Measurements from ENCODE around the gene MAPK8. TPM values are rescaled to one million over a fixed set of nuclear protein-coding genes. Genes with fewer than 3 reads are reported as not detected.

The MAPK8 gene
- total RNA-seq, 1 experiment from 2014 or later = 67.5 TPM

- H3K4me2 ChIP-seq = no peak overlapping the region
- ChIA-PET CTCF (no interaction called here), POLR2A (ENCODE audit: unreplicated experiment) (no interaction called here)
- TF ChIP-seq EZH2 (IDR thresholded peaks at IDR 0.05; ENCODE audit: low read depth) = no peak
- no peak for TF ChIP-seq CTCF (conservative IDR thresholded peaks at IDR 0.05)
- BruUV-seq (replicated peaks) = no TSS peak
- no peaks in the 10 kb centered on the region for H3K4me1 ChIP-seq (replicated peaks; ENCODE audit: insufficient read depth)
- no peaks in the 10 kb centered on the region for H3K9me3 ChIP-seq (ENCODE audit: insufficient read depth, low read depth)
- no peaks in the 10 kb centered on the region for H3K36me3 ChIP-seq (ENCODE audit: low read depth)
- no peak overlapping the region for H3K4me3 ChIP-seq
- no peak for DNase-seq
- no peaks in the 10 kb centered on the region for H3F3A ChIP-seq (ENCODE audit: insufficient read depth, low read depth)
- no peaks in the 10 kb centered on the region for H4K20me1 ChIP-seq (ENCODE audit: insufficient read depth)
- H3K9me2 ChIP-seq (ENCODE audit: insufficient read depth) = no peaks in the 10 kb centered on the region
- H3K79me2 ChIP-seq (ENCODE audit: low read depth) = no peaks in the 10 kb centered on the region
- H2AFZ ChIP-seq = no peak overlapping the region
- H3K27ac ChIP-seq = no peak overlapping the region
- no peaks in the 10 kb centered on the region for H3K27me3 ChIP-seq (ENCODE audit: insufficient read depth, low read depth)
- intact Hi-C loops (cut with micrococcal nuclease; ENCODE audit: unreplicated experiment) = no loop called here
Observed at GRCh38 chr10:48478469-48478868, 172.0 kb downstream of the MAPK8 start.

- TF ChIP-seq CTCF (conservative IDR thresholded peaks at IDR 0.05) (no peak), EZH2 (IDR thresholded peaks at IDR 0.05; ENCODE audit: low read depth) (no peak)
- ChIA-PET CTCF (no interaction called here), POLR2A (ENCODE audit: unreplicated experiment) (no interaction called here)
- Histone ChIP-seq H3K4me2 (no peak overlapping the region), H3K9me2 (ENCODE audit: insufficient read depth) (no peaks in the 10 kb centered on the region), H3K27ac (no peak overlapping the region), H2AFZ (no peak overlapping the region), H3K36me3 (ENCODE audit: low read depth) (no peaks in the 10 kb centered on the region), H3K79me2 (ENCODE audit: low read depth) (no peaks in the 10 kb centered on the region), H3K9me3 (ENCODE audit: insufficient read depth, low read depth) (no peaks in the 10 kb centered on the region), H3K27me3 (ENCODE audit: insufficient read depth, low read depth) (no peaks in the 10 kb centered on the region), H4K20me1 (ENCODE audit: insufficient read depth) (no peaks in the 10 kb centered on the region), H3F3A (ENCODE audit: insufficient read depth, low read depth) (no peaks in the 10 kb centered on the region), H3K4me3 (no peak overlapping the region), H3K4me1 (replicated peaks; ENCODE audit: insufficient read depth) (no peaks in the 10 kb centered on the region)
- intact Hi-C loops (cut with micrococcal nuclease; ENCODE audit: unreplicated experiment) = no loop called here
- no peak for DNase-seq
- BruUV-seq (replicated peaks) = no TSS peak
Observed at GRCh38 chr10:48478980-48479811, 172.7 kb downstream of the MAPK8 start.

- CTCF ChIA-PET = no interaction called here
Observed at GRCh38 chr10:48480397-48481374, 174.2 kb downstream of the MAPK8 start.

More at GRCh38 chr10:48480397-48481374, 174.2 kb downstream of the MAPK8 start:
- Histone ChIP-seq H3K4me1 (replicated peaks; ENCODE audit: insufficient read depth) (no peaks in the 10 kb centered on the region), H3K27ac (no peak overlapping the region), H3F3A (ENCODE audit: insufficient read depth, low read depth) (no peaks in the 10 kb centered on the region), H3K9me3 (ENCODE audit: insufficient read depth, low read depth) (no peaks in the 10 kb centered on the region), H3K4me3 (no peak overlapping the region), H3K36me3 (ENCODE audit: low read depth) (no peaks in the 10 kb centered on the region), H3K4me2 (no peak overlapping the region), H4K20me1 (ENCODE audit: insufficient read depth) (no peaks in the 10 kb centered on the region), H3K27me3 (ENCODE audit: insufficient read depth, low read depth) (no peaks in the 10 kb centered on the region), H2AFZ (no peak overlapping the region), H3K79me2 (ENCODE audit: low read depth) (no peaks in the 10 kb centered on the region), H3K9me2 (ENCODE audit: insufficient read depth) (no peaks in the 10 kb centered on the region)
- no peak for DNase-seq
- intact Hi-C loops (cut with micrococcal nuclease; ENCODE audit: unreplicated experiment) = no loop called here
- TF ChIP-seq EZH2 (IDR thresholded peaks at IDR 0.05; ENCODE audit: low read depth) = no peak
- TF ChIP-seq CTCF (conservative IDR thresholded peaks at IDR 0.05) = no peak
- POLR2A ChIA-PET (ENCODE audit: unreplicated experiment) = no interaction called here
- BruUV-seq (replicated peaks) = no TSS peak

Data from PC-9 (cell line).